Measurements from ENCODE around the gene CTXND1. TPM values are rescaled to one million over a fixed set of nuclear protein-coding genes. Genes with fewer than 3 reads are reported as not detected.

Gene CTXND1
- total and polyA plus RNA-seq, 2 experiments from 2014 or later: 0.05 TPM; not detected in 1

DNA sequence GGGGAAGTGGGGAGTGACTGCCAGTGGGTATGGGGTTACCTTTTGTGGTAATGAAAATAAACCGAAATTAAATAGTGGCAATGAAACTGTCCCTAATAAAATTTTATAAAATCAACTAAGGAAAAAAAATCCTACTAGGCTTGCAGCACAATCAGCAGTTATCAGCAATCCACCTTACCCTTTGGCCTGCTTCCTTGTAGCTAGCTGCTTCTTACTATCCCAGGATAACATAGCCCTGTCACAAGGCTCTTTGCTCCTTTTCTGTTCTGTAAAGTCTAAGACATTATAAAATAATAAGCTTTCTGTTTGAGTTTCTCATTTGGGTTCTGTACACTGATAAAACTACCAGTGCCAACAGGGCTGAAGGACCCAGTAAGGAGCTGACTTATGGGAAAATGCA lies 23.0 kb upstream of the CTXND1 start:
- Histone ChIP-seq H3K27me3 (ENCODE audit: insufficient read depth) (no peaks in the 10 kb centered on the region), H3F3A (replicated peaks; ENCODE audit: low read depth) (no peaks in the 10 kb centered on the region), H3K36me3 (ENCODE audit: insufficient read depth) (no peaks in the 10 kb centered on the region), H3K4me3 (no peak overlapping the region), H4K20me1 (replicated peaks; ENCODE audit: insufficient read depth) (no peaks in the 10 kb centered on the region), H3K4me1 (ENCODE audit: insufficient read depth) (no peaks in the 10 kb centered on the region), H3K79me2 (replicated peaks; ENCODE audit: insufficient read depth) (no peaks in the 10 kb centered on the region), H3K9me2 (ENCODE audit: insufficient read depth) (0 out of 2 replicates have a peak, but pooled peaks cover 4% of the 10 kb centered on the region), H2AFZ (no peak overlapping the region), H3K27ac (ENCODE audit: low read depth) (no peak overlapping the region), H3K4me2 (no peak overlapping the region)
- Mint-ChIP-seq H3K36me3 (ENCODE audit: low read depth) (no peaks in the 10 kb centered on the region), H3K4me3 (no peak overlapping the region), H3K9me3 (no peaks in the 10 kb centered on the region), H3K27me3 (ENCODE audit: insufficient read depth, low read depth, poor library complexity) (peaks cover 4% of the 10 kb centered on the region), H3K4me1 (no peaks in the 10 kb centered on the region), H3K27ac (no peak overlapping the region)
- DNase-seq (ENCODE audit: low spot score) (no peak), ATAC-seq (no peak)
- TF ChIP-seq EZH2phosphoT487 (IDR thresholded peaks at IDR 0.05; ENCODE audit: unreplicated experiment): no peak
- TF ChIP-seq POLR2AphosphoS5 (IDR thresholded peaks at IDR 0.05; ENCODE audit: low read depth): no peak
- TF ChIP-seq NANOG (IDR thresholded peaks at IDR 0.05; ENCODE audit: borderline replicate concordance): no peak
- TF ChIP-seq JUNB (IDR thresholded peaks at IDR 0.05; ENCODE audit: unreplicated experiment): no peak
- no peak for TF ChIP-seq ZNF331 (CRISPR knock-in tag; IDR thresholded peaks at IDR 0.05; ENCODE audit: low read depth)
- TF ChIP-seq ZNF114 (CRISPR knock-in tag; IDR thresholded peaks at IDR 0.05): no peak
- no peak for TF ChIP-seq ETS1 (IDR thresholded peaks at IDR 0.05)
- no peak for TF ChIP-seq CREB1 (CRISPR knock-in tag; IDR thresholded peaks at IDR 0.05; ENCODE audit: low read depth)
- no peak for TF ChIP-seq ZNF462 (CRISPR knock-in tag; IDR thresholded peaks at IDR 0.05)
- no peak for TF ChIP-seq CTCF (conservative IDR thresholded peaks at IDR 0.05; ENCODE audit: low read depth in 2 of 2)
- TF ChIP-seq, protein P1, sequence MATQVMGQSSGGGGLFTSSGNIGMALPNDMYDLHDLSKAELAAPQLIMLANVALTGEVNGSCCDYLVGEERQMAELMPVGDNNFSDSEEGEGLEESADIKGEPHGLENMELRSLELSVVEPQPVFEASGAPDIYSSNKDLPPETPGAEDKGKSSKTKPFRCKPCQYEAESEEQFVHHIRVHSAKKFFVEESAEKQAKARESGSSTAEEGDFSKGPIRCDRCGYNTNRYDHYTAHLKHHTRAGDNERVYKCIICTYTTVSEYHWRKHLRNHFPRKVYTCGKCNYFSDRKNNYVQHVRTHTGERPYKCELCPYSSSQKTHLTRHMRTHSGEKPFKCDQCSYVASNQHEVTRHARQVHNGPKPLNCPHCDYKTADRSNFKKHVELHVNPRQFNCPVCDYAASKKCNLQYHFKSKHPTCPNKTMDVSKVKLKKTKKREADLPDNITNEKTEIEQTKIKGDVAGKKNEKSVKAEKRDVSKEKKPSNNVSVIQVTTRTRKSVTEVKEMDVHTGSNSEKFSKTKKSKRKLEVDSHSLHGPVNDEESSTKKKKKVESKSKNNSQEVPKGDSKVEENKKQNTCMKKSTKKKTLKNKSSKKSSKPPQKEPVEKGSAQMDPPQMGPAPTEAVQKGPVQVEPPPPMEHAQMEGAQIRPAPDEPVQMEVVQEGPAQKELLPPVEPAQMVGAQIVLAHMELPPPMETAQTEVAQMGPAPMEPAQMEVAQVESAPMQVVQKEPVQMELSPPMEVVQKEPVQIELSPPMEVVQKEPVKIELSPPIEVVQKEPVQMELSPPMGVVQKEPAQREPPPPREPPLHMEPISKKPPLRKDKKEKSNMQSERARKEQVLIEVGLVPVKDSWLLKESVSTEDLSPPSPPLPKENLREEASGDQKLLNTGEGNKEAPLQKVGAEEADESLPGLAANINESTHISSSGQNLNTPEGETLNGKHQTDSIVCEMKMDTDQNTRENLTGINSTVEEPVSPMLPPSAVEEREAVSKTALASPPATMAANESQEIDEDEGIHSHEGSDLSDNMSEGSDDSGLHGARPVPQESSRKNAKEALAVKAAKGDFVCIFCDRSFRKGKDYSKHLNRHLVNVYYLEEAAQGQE (IDR thresholded peaks at IDR 0.05; ENCODE audit: unreplicated experiment): no peak
- TF ChIP-seq EZH2 (IDR thresholded peaks at IDR 0.05; ENCODE audit: low read depth, unreplicated experiment): no peak
- no peak for TF ChIP-seq STAT1 (IDR thresholded peaks at IDR 0.05; ENCODE audit: unreplicated experiment)

Data from GM23338 (cell line).